ENCODE results near the gene IER5. TPM values are rescaled to one million over a fixed set of nuclear protein-coding genes. Genes with fewer than 3 reads are reported as not detected.

Gene IER5
- polyA plus RNA-seq, 2 of the 4 experiments (the other 2 are of a cell fraction): 26.8 to 40.2 TPM

DNA sequence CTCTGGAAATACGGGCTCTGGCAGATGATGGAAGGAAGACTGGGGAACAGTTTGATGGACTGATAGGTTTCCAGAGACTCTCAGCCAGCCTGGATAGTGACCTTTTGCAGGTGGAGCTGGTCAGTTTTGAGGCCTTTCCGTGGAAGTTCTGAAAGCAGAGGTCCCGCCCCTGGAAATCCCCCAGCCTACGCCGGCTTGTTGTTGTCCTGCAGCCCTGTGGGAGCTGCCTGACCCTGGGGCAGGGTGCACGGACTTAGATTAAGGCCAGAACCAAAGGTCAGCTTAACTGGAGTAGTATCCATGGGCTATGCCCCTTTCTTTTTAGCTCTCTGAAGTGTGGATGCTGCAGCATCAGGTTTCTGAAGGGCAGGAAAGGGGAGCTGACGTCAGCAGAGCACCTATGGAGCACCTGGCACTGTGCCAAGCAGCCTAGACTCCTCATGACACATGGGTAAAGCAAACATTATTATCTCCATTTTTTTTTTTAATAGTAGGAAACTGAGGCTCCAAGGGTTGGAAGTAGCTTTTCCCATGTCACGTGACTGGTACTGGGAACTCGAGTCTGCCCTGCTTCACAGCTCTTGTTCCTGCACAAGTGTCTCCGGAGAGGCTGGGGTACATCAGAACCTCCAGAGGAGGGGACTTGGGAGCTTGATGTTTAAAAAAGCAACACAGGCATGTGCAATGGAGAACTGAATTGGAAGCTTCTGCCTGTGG lies 38.5 kb downstream of the IER5 start (continued):
- TF ChIP-seq, protein P1, sequence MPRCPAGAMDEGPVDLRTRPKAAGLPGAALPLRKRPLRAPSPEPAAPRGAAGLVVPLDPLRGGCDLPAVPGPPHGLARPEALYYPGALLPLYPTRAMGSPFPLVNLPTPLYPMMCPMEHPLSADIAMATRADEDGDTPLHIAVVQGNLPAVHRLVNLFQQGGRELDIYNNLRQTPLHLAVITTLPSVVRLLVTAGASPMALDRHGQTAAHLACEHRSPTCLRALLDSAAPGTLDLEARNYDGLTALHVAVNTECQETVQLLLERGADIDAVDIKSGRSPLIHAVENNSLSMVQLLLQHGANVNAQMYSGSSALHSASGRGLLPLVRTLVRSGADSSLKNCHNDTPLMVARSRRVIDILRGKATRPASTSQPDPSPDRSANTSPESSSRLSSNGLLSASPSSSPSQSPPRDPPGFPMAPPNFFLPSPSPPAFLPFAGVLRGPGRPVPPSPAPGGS (IDR thresholded peaks at IDR 0.05): no peak
- TF ChIP-seq FOSL2 (IDR thresholded peaks at IDR 0.05) (no peak), FOSL2 (CRISPR knock-in tag; IDR thresholded peaks at IDR 0.05) (peak; percentile 65), MAFK (IDR thresholded peaks at IDR 0.05; ENCODE audit: partially characterized antibody) (peak; percentile 91), GATA3 (IDR thresholded peaks at IDR 0.05; ENCODE audit: borderline replicate concordance) (peak; percentile 71; the same call in 1 of the 2 replicates), HOXB13 (CRISPR knock-in tag; IDR thresholded peaks at IDR 0.05; ENCODE audit: low read depth) (peak; percentile 89), JUN (IDR thresholded peaks at IDR 0.05) (peak in 1 of 2 experiments; percentile 22; a peak in 1 of 5 replicates), CBX8 (IDR thresholded peaks at IDR 0.05) (no peak), CBX2 (IDR thresholded peaks at IDR 0.05; ENCODE audit: borderline replicate concordance, low read depth) (no peak), EHF (CRISPR knock-in tag; IDR thresholded peaks at IDR 0.05) (0 out of 2 replicates have a peak, but pooled peaks have one; percentile 37), MAZ (IDR thresholded peaks at IDR 0.05; ENCODE audit: borderline replicate concordance, low read depth, low read length) (no peak), NPAS2 (CRISPR knock-in tag; IDR thresholded peaks at IDR 0.05; ENCODE audit: borderline replicate concordance) (peak; percentile 43; the same call in 1 of the 2 replicates), FOXS1 (CRISPR knock-in tag; IDR thresholded peaks at IDR 0.05) (0 out of 2 replicates have a peak, but pooled peaks have one; percentile 39)
- TF ChIP-seq, protein P2, sequence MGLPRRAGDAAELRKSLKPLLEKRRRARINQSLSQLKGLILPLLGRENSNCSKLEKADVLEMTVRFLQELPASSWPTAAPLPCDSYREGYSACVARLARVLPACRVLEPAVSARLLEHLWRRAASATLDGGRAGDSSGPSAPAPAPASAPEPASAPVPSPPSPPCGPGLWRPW (IDR thresholded peaks at IDR 0.05): no peak
- TF ChIP-seq, protein P3, sequence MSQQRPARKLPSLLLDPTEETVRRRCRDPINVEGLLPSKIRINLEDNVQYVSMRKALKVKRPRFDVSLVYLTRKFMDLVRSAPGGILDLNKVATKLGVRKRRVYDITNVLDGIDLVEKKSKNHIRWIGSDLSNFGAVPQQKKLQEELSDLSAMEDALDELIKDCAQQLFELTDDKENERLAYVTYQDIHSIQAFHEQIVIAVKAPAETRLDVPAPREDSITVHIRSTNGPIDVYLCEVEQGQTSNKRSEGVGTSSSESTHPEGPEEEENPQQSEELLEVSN (IDR thresholded peaks at IDR 0.05; ENCODE audit: borderline replicate concordance, low read depth): peak; percentile 89
- TF ChIP-seq, protein P4, sequence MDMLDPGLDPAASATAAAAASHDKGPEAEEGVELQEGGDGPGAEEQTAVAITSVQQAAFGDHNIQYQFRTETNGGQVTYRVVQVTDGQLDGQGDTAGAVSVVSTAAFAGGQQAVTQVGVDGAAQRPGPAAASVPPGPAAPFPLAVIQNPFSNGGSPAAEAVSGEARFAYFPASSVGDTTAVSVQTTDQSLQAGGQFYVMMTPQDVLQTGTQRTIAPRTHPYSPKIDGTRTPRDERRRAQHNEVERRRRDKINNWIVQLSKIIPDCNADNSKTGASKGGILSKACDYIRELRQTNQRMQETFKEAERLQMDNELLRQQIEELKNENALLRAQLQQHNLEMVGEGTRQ (IDR thresholded peaks at IDR 0.05): peak; percentile 92

DNA sequence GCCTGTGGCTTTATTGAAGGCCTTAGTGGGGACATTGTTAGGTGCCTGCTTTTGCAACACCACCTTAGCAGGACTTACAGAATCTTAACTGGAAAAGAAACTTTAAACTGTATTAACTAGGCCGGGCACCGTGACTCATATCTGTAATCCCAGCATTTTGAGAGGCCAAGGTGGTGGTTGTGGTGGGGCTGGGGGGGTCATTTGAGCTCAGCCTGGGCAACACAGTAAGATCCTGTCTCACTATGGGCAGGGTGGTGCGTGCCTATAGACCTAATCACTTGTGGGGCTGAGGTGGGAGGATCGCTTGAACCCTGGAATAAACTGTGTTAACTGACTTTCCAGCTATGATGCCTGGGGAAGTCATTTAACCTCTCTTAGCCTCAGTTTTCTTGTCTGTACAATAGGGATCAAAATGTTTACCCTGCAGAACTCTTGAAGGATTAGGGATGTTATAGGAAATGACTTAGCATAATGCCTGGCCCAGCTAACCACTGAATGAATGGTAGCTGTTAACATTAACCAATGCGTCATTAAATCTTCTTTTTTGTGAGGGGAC lies 39.5 kb downstream of the IER5 start:
- ATAC-seq (peak; percentile 6 to 12; a peak in 3 of 6 replicates), FAIRE-seq (no peak), DNase-seq (ENCODE audit: low read depth in 1 of 2, low spot score in 1 of 2) (peak in 1 of 2 experiments; percentile 51)
- POLR2A ChIA-PET: interaction anchor here (0.8 to 3.4 kb wide), 5 partner anchors 15 to 95 kb away, joined by 4 to 45 read pairs (median 10); partner anchors contain the start of gene IER5
- H3K27ac ChIP-seq: peak overlapping the region; percentile 73 to 90
- CTCF ChIA-PET: interaction anchor here (1.0 to 48.3 kb wide), 10 partner anchors 11 to 246 kb away, joined by 3 to 774 read pairs (median 5); no protein-coding TSS in a partner anchor
- peak overlapping the region; percentile 62 for H3K4me2 ChIP-seq
- no peak overlapping the region for H3K4me3 ChIP-seq
- H3K4me1 ChIP-seq: peaks cover 67% of the 10 kb centered on the region
- WGBS (ENCODE audit: missing lambda C conversion rate): 58% methylated on average over 5 of the region's 5 CpGs
- TF ChIP-seq, protein P3 (IDR thresholded peaks at IDR 0.05; ENCODE audit: borderline replicate concordance, low read depth): no peak
- TF ChIP-seq FOSL2 (IDR thresholded peaks at IDR 0.05): no peak
- peak; percentile 51 for TF ChIP-seq FOSL2 (CRISPR knock-in tag; IDR thresholded peaks at IDR 0.05)
- TF ChIP-seq CEBPB (IDR thresholded peaks at IDR 0.05): 0 out of 4 replicates have a peak, but pooled peaks of 1 of the 2 experiments have one; percentile 41
- peak; percentile 35; the same call in 1 of the 2 replicates for TF ChIP-seq EHF (CRISPR knock-in tag; IDR thresholded peaks at IDR 0.05)
- H3K9me3 ChIP-seq: no peaks in the 10 kb centered on the region
